ENCODE measurements around the gene PAOX. TPM values are rescaled to one million over a fixed set of nuclear protein-coding genes. Genes with fewer than 3 reads are reported as not detected.

PAOX gene
- total and polyA plus RNA-seq, 2 of the 13 experiments (the other 11 are each of a cell fraction or from before 2014, with no cell fraction given): 0.49 to 0.77 TPM

GRCh38 chr10:133358162-133358924 is 20.7 kb upstream of the PAOX start (continued):
- TF ChIP-seq, protein P1, sequence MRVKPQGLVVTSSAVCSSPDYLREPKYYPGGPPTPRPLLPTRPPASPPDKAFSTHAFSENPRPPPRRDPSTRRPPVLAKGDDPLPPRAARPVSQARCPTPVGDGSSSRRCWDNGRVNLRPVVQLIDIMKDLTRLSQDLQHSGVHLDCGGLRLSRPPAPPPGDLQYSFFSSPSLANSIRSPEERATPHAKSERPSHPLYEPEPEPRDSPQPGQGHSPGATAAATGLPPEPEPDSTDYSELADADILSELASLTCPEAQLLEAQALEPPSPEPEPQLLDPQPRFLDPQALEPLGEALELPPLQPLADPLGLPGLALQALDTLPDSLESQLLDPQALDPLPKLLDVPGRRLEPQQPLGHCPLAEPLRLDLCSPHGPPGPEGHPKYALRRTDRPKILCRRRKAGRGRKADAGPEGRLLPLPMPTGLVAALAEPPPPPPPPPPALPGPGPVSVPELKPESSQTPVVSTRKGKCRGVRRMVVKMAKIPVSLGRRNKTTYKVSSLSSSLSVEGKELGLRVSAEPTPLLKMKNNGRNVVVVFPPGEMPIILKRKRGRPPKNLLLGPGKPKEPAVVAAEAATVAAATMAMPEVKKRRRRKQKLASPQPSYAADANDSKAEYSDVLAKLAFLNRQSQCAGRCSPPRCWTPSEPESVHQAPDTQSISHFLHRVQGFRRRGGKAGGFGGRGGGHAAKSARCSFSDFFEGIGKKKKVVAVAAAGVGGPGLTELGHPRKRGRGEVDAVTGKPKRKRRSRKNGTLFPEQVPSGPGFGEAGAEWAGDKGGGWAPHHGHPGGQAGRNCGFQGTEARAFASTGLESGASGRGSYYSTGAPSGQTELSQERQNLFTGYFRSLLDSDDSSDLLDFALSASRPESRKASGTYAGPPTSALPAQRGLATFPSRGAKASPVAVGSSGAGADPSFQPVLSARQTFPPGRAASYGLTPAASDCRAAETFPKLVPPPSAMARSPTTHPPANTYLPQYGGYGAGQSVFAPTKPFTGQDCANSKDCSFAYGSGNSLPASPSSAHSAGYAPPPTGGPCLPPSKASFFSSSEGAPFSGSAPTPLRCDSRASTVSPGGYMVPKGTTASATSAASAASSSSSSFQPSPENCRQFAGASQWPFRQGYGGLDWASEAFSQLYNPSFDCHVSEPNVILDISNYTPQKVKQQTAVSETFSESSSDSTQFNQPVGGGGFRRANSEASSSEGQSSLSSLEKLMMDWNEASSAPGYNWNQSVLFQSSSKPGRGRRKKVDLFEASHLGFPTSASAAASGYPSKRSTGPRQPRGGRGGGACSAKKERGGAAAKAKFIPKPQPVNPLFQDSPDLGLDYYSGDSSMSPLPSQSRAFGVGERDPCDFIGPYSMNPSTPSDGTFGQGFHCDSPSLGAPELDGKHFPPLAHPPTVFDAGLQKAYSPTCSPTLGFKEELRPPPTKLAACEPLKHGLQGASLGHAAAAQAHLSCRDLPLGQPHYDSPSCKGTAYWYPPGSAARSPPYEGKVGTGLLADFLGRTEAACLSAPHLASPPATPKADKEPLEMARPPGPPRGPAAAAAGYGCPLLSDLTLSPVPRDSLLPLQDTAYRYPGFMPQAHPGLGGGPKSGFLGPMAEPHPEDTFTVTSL (CRISPR knock-in tag; IDR thresholded peaks at IDR 0.05; ENCODE audit: borderline replicate concordance): peak; percentile 50; the same call in 1 of the 2 replicates
- TF ChIP-seq MXI1 (IDR thresholded peaks at IDR 0.05; ENCODE audit: borderline replicate concordance, low read depth, low read length): peak; percentile 34; the same call in 1 of the 3 replicates
- peak; percentile 50; the same call in 1 of the 2 replicates for TF ChIP-seq ZBTB20 (CRISPR knock-in tag; IDR thresholded peaks at IDR 0.05; ENCODE audit: borderline replicate concordance, low read depth)
- no peak for TF ChIP-seq HNRNPH1 (optimal IDR thresholded peaks at IDR 0.05; ENCODE audit: low read depth, low read length)
- TF ChIP-seq TCF12 (IDR thresholded peaks at IDR 0.05): no peak
- TF ChIP-seq TCF12 (CRISPR knock-in tag; IDR thresholded peaks at IDR 0.05): no peak
- TF ChIP-seq ZBTB25 (CRISPR knock-in tag; IDR thresholded peaks at IDR 0.05): no peak
- TF ChIP-seq ESRRA (CRISPR knock-in tag; IDR thresholded peaks at IDR 0.05; ENCODE audit: low read depth): 0 out of 2 replicates have a peak, but pooled peaks have one; percentile 38
- TF ChIP-seq ZNF572 (CRISPR knock-in tag; IDR thresholded peaks at IDR 0.05): 0 out of 2 replicates have a peak, but pooled peaks have one; percentile 20
- TF ChIP-seq ZNF30 (CRISPR knock-in tag; IDR thresholded peaks at IDR 0.05): peak; percentile 74; the same call in 1 of the 2 replicates
- 0 out of 2 replicates have a peak, but pooled peaks have one; percentile 23 for TF ChIP-seq REPIN1 (CRISPR knock-in tag; IDR thresholded peaks at IDR 0.05; ENCODE audit: borderline replicate concordance, low read depth)
- TF ChIP-seq IRX3 (CRISPR knock-in tag; IDR thresholded peaks at IDR 0.05; ENCODE audit: borderline replicate concordance, low read depth): no peak
- TF ChIP-seq IKZF1 (IDR thresholded peaks at IDR 0.05): no peak
- TF ChIP-seq, protein P2, sequence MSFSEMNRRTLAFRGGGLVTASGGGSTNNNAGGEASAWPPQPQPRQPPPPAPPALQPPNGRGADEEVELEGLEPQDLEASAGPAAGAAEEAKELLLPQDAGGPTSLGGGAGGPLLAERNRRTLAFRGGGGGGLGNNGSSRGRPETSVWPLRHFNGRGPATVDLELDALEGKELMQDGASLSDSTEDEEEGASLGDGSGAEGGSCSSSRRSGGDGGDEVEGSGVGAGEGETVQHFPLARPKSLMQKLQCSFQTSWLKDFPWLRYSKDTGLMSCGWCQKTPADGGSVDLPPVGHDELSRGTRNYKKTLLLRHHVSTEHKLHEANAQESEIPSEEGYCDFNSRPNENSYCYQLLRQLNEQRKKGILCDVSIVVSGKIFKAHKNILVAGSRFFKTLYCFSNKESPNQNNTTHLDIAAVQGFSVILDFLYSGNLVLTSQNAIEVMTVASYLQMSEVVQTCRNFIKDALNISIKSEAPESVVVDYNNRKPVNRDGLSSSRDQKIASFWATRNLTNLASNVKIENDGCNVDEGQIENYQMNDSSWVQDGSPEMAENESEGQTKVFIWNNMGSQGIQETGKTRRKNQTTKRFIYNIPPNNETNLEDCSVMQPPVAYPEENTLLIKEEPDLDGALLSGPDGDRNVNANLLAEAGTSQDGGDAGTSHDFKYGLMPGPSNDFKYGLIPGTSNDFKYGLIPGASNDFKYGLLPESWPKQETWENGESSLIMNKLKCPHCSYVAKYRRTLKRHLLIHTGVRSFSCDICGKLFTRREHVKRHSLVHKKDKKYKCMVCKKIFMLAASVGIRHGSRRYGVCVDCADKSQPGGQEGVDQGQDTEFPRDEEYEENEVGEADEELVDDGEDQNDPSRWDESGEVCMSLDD (CRISPR knock-in tag; IDR thresholded peaks at IDR 0.05; ENCODE audit: borderline replicate concordance): peak; percentile 49; the same call in 1 of the 2 replicates
- TF ChIP-seq ZNF580 (CRISPR knock-in tag; IDR thresholded peaks at IDR 0.05; ENCODE audit: borderline replicate concordance, low read depth): no peak
- TF ChIP-seq ZNF792 (CRISPR knock-in tag; IDR thresholded peaks at IDR 0.05): no peak

Data from HepG2 (cell line).